MM.1S (cell line): Measurements from ENCODE around the gene CPVL.

Experiments used
- DNase-seq: peaks from one replicate; pipeline ENCODE4 v3.0.0-alpha.2; 2015
- H2AFZ ChIP-seq: fragments of 300-600 bp; sonication (generic); 2 replicates; pipeline ENCODE4 v1.6.0; 2016; ENCODE audit warnings: antibody characterized with exemption, low read length
- H3F3A ChIP-seq: fragments of 300-600 bp; sonication (generic); 2 replicates; pipeline ENCODE4 v1.6.1; 2016; ENCODE audit warnings: mild to moderate bottlenecking, antibody characterized with exemption, low read length, moderate library complexity, mixed read lengths; ENCODE audit not compliant: insufficient read depth
- H3K27ac ChIP-seq: fragments of 300-600 bp; sonication (generic); 2 replicates; pipeline ENCODE4 v1.5.1; 2016; ENCODE audit warnings: mild to moderate bottlenecking, low read length
- H3K27me3 ChIP-seq: fragments of 300-600 bp; sonication (generic); replicated peaks from 2 replicates; pipeline ENCODE4 v1.6.0; 2016; ENCODE audit warnings: low read length; ENCODE audit not compliant: insufficient read depth
- H3K36me3 ChIP-seq: fragments of 300-600 bp; sonication (generic); replicated peaks from 2 replicates; pipeline ENCODE4 v1.6.1; 2016; ENCODE audit warnings: mild to moderate bottlenecking, low read length, mixed read lengths; ENCODE audit not compliant: insufficient read depth
- H3K4me1 ChIP-seq: fragments of 300-600 bp; sonication (generic); 2 replicates; pipeline ENCODE4 v1.6.1; 2016; ENCODE audit warnings: low read length, mixed read lengths
- H3K4me2 ChIP-seq: fragments of 300-600 bp; sonication (generic); 2 replicates; pipeline ENCODE4 v1.6.0; 2016; ENCODE audit warnings: low read depth, low read length
- H3K4me3 ChIP-seq: fragments of 300-600 bp; sonication (generic); 2 replicates; pipeline ENCODE4 v1.5.1; 2016; ENCODE audit warnings: low read length, mixed read lengths
- H3K79me2 ChIP-seq: fragments of 300-600 bp; sonication (generic); 2 replicates; pipeline ENCODE4 v1.6.1; 2016; ENCODE audit warnings: mixed run types, low read length, mixed read lengths
- H3K9ac ChIP-seq: fragments of 300-600 bp; sonication (generic); 2 replicates; pipeline ENCODE4 v1.6.1; 2016; ENCODE audit warnings: low read length, mixed read lengths
- H3K9me2 ChIP-seq: fragments of 300-600 bp; sonication (generic); replicated peaks from 2 replicates; pipeline ENCODE4 v1.6.1; 2016; ENCODE audit warnings: mild to moderate bottlenecking, low read length, mixed read lengths; ENCODE audit not compliant: insufficient read depth
- H3K9me3 ChIP-seq: fragments of 300-600 bp; sonication (generic); replicated peaks from 2 replicates; pipeline ENCODE4 v1.6.1; 2016; ENCODE audit warnings: mild to moderate bottlenecking, low read length, mixed read lengths; ENCODE audit not compliant: insufficient read depth
- H4K20me1 ChIP-seq: fragments of 300-600 bp; sonication (generic); 2 replicates; pipeline ENCODE4 v1.6.1; 2016; ENCODE audit warnings: mild to moderate bottlenecking, low read length, moderate library complexity, mixed read lengths; ENCODE audit not compliant: insufficient read depth
- TF ChIP-seq, protein P1 (sequence below): fragments of 300-600 bp; sonication (generic); IDR thresholded peaks from 2 replicates; pipeline ENCODE4 v1.5.1; 2016; ENCODE audit warnings: antibody characterized with exemption, low read length, mixed read lengths

The CPVL gene

DNA sequence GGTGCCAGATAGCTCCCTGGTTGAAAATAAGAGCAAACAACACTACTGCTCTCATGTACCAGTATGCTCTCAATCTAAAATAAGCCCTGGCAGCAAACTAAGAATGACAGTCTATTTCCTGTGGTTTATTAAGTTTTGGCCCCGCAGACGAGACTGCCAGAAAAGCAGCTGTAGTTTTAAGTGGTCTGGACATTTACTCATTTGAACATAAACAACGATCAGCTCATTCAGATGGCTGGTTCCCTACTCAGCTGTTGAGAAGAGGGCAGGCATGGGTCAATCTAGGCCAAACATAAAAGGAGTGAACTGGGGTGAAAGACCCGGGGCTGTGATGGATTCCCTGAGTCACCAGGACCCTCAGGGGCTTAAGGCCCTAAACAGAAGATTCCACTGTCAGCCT is 192.7 kb downstream of the CPVL start:
- no peaks in the 10 kb centered on the region for H3K79me2 ChIP-seq
- H3K9me3 ChIP-seq = no peaks in the 10 kb centered on the region
- TF ChIP-seq, protein P1, sequence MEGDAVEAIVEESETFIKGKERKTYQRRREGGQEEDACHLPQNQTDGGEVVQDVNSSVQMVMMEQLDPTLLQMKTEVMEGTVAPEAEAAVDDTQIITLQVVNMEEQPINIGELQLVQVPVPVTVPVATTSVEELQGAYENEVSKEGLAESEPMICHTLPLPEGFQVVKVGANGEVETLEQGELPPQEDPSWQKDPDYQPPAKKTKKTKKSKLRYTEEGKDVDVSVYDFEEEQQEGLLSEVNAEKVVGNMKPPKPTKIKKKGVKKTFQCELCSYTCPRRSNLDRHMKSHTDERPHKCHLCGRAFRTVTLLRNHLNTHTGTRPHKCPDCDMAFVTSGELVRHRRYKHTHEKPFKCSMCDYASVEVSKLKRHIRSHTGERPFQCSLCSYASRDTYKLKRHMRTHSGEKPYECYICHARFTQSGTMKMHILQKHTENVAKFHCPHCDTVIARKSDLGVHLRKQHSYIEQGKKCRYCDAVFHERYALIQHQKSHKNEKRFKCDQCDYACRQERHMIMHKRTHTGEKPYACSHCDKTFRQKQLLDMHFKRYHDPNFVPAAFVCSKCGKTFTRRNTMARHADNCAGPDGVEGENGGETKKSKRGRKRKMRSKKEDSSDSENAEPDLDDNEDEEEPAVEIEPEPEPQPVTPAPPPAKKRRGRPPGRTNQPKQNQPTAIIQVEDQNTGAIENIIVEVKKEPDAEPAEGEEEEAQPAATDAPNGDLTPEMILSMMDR = no peak
- no peaks in the 10 kb centered on the region for H4K20me1 ChIP-seq
- H3K9me2 ChIP-seq = no peaks in the 10 kb centered on the region
- peak overlapping the region; percentile 74; the same call in 1 of the 2 replicates for H3K27ac ChIP-seq
- H3K27me3 ChIP-seq = no peaks in the 10 kb centered on the region
- H3K36me3 ChIP-seq = no peaks in the 10 kb centered on the region
- peaks cover 13% of the 10 kb centered on the region; the same call in 1 of the 2 replicates for H3F3A ChIP-seq
- peak; percentile 80 for DNase-seq
- H2AFZ ChIP-seq = peak overlapping the region; percentile 49; the same call in 1 of the 2 replicates
- peaks cover 24% of the 10 kb centered on the region for H3K4me1 ChIP-seq
- H3K4me2 ChIP-seq = peak overlapping the region; percentile 53
- H3K9ac ChIP-seq = no peak overlapping the region
- no peak overlapping the region for H3K4me3 ChIP-seq
